Endothelial cell of umbilical vein (primary cell): ENCODE measurements around the gene HP. TPM values are rescaled to one million over a fixed set of nuclear protein-coding genes. Genes with fewer than 3 reads are reported as not detected.

Source experiments
- BruUV-seq: library from RNA; stranded (reverse); fragments of 400-500 nt; replicated peaks from 2 replicates; lab custom pipeline; 2021; lab: Mats Ljungman, UMichigan
- CTCF ChIA-PET: fragments of 300-600, 350-600 bp; sonication (Branson Sonifier 250); formaldehyde crosslinking; loops from one replicate; lab custom pipeline; 2021; ENCODE audit warnings: antibody characterized with exemption, inconsistent platforms; lab: Charles Lee
- POLR2A ChIA-PET: fragments of 300-600, 350-600 bp; sonication (Branson Sonifier 250); formaldehyde crosslinking; loops from one replicate; lab custom pipeline; 2021; ENCODE audit warnings: antibody characterized with exemption, inconsistent platforms; lab: Charles Lee
- DNase-seq: peaks from one replicate; pipeline ENCODE4 v3.0.0-alpha.2; 2011; ENCODE audit warnings: low read depth, low spot score
- FAIRE-seq: peaks from 2 replicates; lab custom pipeline; 2011; peaks lifted over from hg19 to GRCh38; lab: Jason Lieb, UNC
- H2AFZ ChIP-seq: 2 replicates; pipeline ENCODE4 v1.6.0; 2012; ENCODE audit warnings: low read depth, low read length, control low read depth, inconsistent platforms
- H3K27ac ChIP-seq: 2 replicates; pipeline ENCODE4 v1.5.1; 2011; ENCODE audit warnings: low read depth, mild to moderate bottlenecking, control low read depth, low read length, moderate library complexity; ENCODE audit not compliant: insufficient read depth
- H3K27me3 ChIP-seq, 2 experiments: 2 replicates each; pipeline versions ENCODE4 v1.6.0 to v1.6.1; 2011; ENCODE audit warnings: low read length in 2 of 2, mixed read lengths in 1 of 2; ENCODE audit not compliant: control insufficient read depth in 2 of 2, insufficient read depth in 2 of 2
- H3K36me3 ChIP-seq, 2 experiments: 2 replicates in 1 of 2; 3 replicates in 1 of 2; pipeline ENCODE4 v1.5.1; 2011; ENCODE audit warnings: low read length in 2 of 2, mild to moderate bottlenecking in 1 of 2, moderate library complexity in 1 of 2; ENCODE audit not compliant: control insufficient read depth in 2 of 2, insufficient read depth in 2 of 2; ENCODE audit errors: extremely low read depth in 1 of 2
- H3K4me1 ChIP-seq: 3 replicates; pipeline ENCODE4 v1.5.1; 2011; ENCODE audit warnings: mild to moderate bottlenecking, low read length; ENCODE audit not compliant: control insufficient read depth, insufficient read depth; ENCODE audit errors: extremely low read depth
- H3K4me2 ChIP-seq: 2 replicates; pipeline ENCODE4 v1.6.1; 2011; ENCODE audit warnings: low read length, control low read depth, mixed read lengths; ENCODE audit not compliant: insufficient read depth
- H3K4me3 ChIP-seq, 3 experiments: fragments of 200-600 bp in 1 of 3; sonication (generic), shearing (Covaris generic) in 1 of 3; replicated peaks in 1 of 3; 2 replicates each; pipeline ENCODE4 v1.5.1; 2011 to 2016; ENCODE audit warnings: control low read depth in 3 of 3, low read length in 3 of 3, mild to moderate bottlenecking in 2 of 3, inconsistent platforms in 1 of 3, low read depth in 1 of 3, moderate library complexity in 1 of 3; ENCODE audit not compliant: insufficient read depth in 1 of 3
- H3K79me2 ChIP-seq: 2 replicates; pipeline ENCODE4 v1.6.0; 2012; ENCODE audit warnings: low read length, inconsistent platforms; ENCODE audit not compliant: control insufficient read depth, insufficient read depth
- H3K9ac ChIP-seq: replicated peaks from 2 replicates; pipeline ENCODE3; 2011; ENCODE audit warnings: low read length, control low read depth; ENCODE audit not compliant: insufficient read depth; ENCODE audit errors: extremely low read depth
- H3K9me1 ChIP-seq: replicated peaks from 3 replicates; pipeline ENCODE4 v1.6.0; 2011; ENCODE audit warnings: mild to moderate bottlenecking, low read length; ENCODE audit not compliant: control insufficient read depth, insufficient read depth; ENCODE audit errors: extremely low read depth
- H3K9me3 ChIP-seq: replicated peaks from 2 replicates; pipeline ENCODE4 v1.5.1; 2012; ENCODE audit warnings: low read length, inconsistent platforms; ENCODE audit not compliant: control insufficient read depth, insufficient read depth
- H4K20me1 ChIP-seq: replicated peaks from 2 replicates; pipeline ENCODE3; 2011; ENCODE audit warnings: mild to moderate bottlenecking, low read length; ENCODE audit not compliant: control insufficient read depth, insufficient read depth; ENCODE audit errors: extremely low read depth
- CTCF ChIP-seq, 2 donors: IDR thresholded peaks; 1 replicate in 1 of 2; 2 replicates in 1 of 2; pipeline ENCODE4 v1.5.1; 2011; ENCODE audit warnings: low read length in 2 of 2, mild to moderate bottlenecking in 2 of 2, moderate library complexity in 2 of 2, control low read depth in 1 of 2, inconsistent platforms in 1 of 2, low read depth in 1 of 2; ENCODE audit not compliant: insufficient read depth in 1 of 2; ENCODE audit errors: extremely low read depth in 1 of 2
- EZH2 ChIP-seq: IDR thresholded peaks from 2 replicates; pipeline ENCODE4 v1.6.1; 2012; ENCODE audit warnings: borderline replicate concordance, low read depth, mild to moderate bottlenecking, moderate library complexity, low read length, inconsistent platforms; ENCODE audit not compliant: severe bottlenecking
- FOS ChIP-seq: IDR thresholded peaks from 2 replicates; pipeline ENCODE4 v1.6.1; 2011; ENCODE audit warnings: mild to moderate bottlenecking, low read length, moderate library complexity, borderline replicate concordance; ENCODE audit not compliant: insufficient read depth
- GATA2 ChIP-seq: IDR thresholded peaks from 2 replicates; pipeline ENCODE4 v1.7.0; 2011; ENCODE audit warnings: low read depth, mild to moderate bottlenecking, moderate library complexity, mixed read lengths, low read length; ENCODE audit not compliant: insufficient read length, insufficient read depth
- JUN ChIP-seq: IDR thresholded peaks from 2 replicates; pipeline ENCODE4 v1.6.1; 2011; ENCODE audit warnings: borderline replicate concordance, low read depth; ENCODE audit not compliant: insufficient read length, insufficient read depth
- MAX ChIP-seq: IDR thresholded peaks from 2 replicates; pipeline ENCODE4 v1.6.1; 2011; ENCODE audit not compliant: insufficient read depth, insufficient read length
- MYC ChIP-seq: IDR thresholded peaks from one replicate; pipeline ENCODE4 v1.6.1; 2011; ENCODE audit warnings: mild to moderate bottlenecking, low read depth, low read length
- POLR2A ChIP-seq: IDR thresholded peaks from 2 replicates; pipeline ENCODE4 v1.6.1; 2012; ENCODE audit warnings: low read depth, mild to moderate bottlenecking, control low read depth, low read length
- POLR2AphosphoS5 ChIP-seq: IDR thresholded peaks from 2 replicates; pipeline ENCODE4 v1.6.1; 2012; ENCODE audit warnings: low read depth, mild to moderate bottlenecking, control low read depth, low read length, moderate library complexity; ENCODE audit not compliant: insufficient read depth
- dilution Hi-C: fragments of 300-500 bp; cut with MboI; formaldehyde crosslinking; loops from one replicate; pipeline ENCODE4 v1.15.0; 2019; ENCODE audit warnings: low sequenced_read_pairs; ENCODE audit not compliant: extremely low pct_ligation_motif_present
- intact Hi-C: fragments of 100-400 bp; cut with micrococcal nuclease; formaldehyde crosslinking; loops from one replicate; pipeline ENCODE4 v1.10.0; 2022
- polyA plus RNA-seq, 4 experiments: library from polyadenylated mRNA; depleted of rRNA in 3 of 4; stranded (reverse) in 3 of 4; unstranded in 1 of 4; fragments of >200 nt; gene quantifications; 2 replicates each; pipeline versions ENCODE4 v1.2.1 to v1.2.3, GENCODE V29; 2011 to 2012; ENCODE audit warnings: missing spikeins in 1 of 4
- total RNA-seq: library from RNA; stranded (reverse); gene quantifications from 2 replicates; pipeline ENCODE4 v1.2.3, GENCODE V29; 2021

HP gene
- total and polyA plus RNA-seq, 2 donors (not counting 3 experiments of a cell fraction or from before 2014, with no cell fraction given): not detected

- Histone ChIP-seq H3K27ac (no peak overlapping the region), H3K27me3 (no peaks in the 10 kb centered on the region), H3K36me3 (no peaks in the 10 kb centered on the region), H4K20me1 (no peaks in the 10 kb centered on the region), H3K4me3 (no peak overlapping the region), H3K79me2 (no peaks in the 10 kb centered on the region), H2AFZ (no peak overlapping the region), H3K4me1 (peaks cover 2% of the 10 kb centered on the region), H3K9me3 (no peaks in the 10 kb centered on the region), H3K9me1 (no peaks in the 10 kb centered on the region), H3K9ac (no peak overlapping the region), H3K4me2 (no peak overlapping the region)
- dilution Hi-C loops (no loop called here), intact Hi-C loops (no loop called here)
- DNase-seq (no peak), FAIRE-seq (no peak)
- BruUV-seq: no TSS peak
- TF ChIP-seq POLR2AphosphoS5 (no peak), JUN (no peak), POLR2A (no peak), MYC (no peak), EZH2 (no peak), FOS (no peak), GATA2 (no peak), CTCF (IDR thresholded peaks at IDR 0.05; ENCODE audit: extremely low read depth in 1 of 2, insufficient read depth in 1 of 2, low read depth in 1 of 2, low read length in 2 of 2) (no peak), MAX (no peak)
- POLR2A ChIA-PET: no interaction called here
- CTCF ChIA-PET: no interaction called here
These were observed 44.5 kb upstream of the HP start for GRCh38 chr16:72009779-72010178.
